ENCODE measurements around the gene CNOT4.
A peak's percentile ranks its signal among the peaks of the same experiment; 100 is the strongest.

Gene CNOT4

GRCh38 chr7:135342887-135343286 is 167.0 kb downstream of the CNOT4 start:
- Histone ChIP-seq H3K4me3 (ENCODE audit: insufficient read depth, low read depth, low read length, poor library complexity, severe bottlenecking) (no peak overlapping the region), H3K4me1 (ENCODE audit: control insufficient read depth, insufficient read depth, low read length, poor library complexity, severe bottlenecking) (no peaks in the 10 kb centered on the region), H3K9me3 (ENCODE audit: control insufficient read depth, low read length) (no peaks in the 10 kb centered on the region), H3K27me3 (replicated peaks; ENCODE audit: control insufficient read depth, insufficient read depth, low read length, poor library complexity, severe bottlenecking) (no peaks in the 10 kb centered on the region), H3K27ac (ENCODE audit: insufficient read depth, low read length, poor library complexity, severe bottlenecking) (no peak overlapping the region), H3K36me3 (ENCODE audit: control insufficient read depth, insufficient read depth, low read length) (no peaks in the 10 kb centered on the region)
- no peak for DNase-seq

GRCh38 chr7:135341049-135341448 is 168.9 kb downstream of the CNOT4 start:
- Histone ChIP-seq H3K27ac (ENCODE audit: insufficient read depth, low read length, poor library complexity, severe bottlenecking) (no peak overlapping the region), H3K9me3 (ENCODE audit: control insufficient read depth, low read length) (no peaks in the 10 kb centered on the region), H3K36me3 (ENCODE audit: control insufficient read depth, insufficient read depth, low read length) (no peaks in the 10 kb centered on the region), H3K4me3 (ENCODE audit: insufficient read depth, low read depth, low read length, poor library complexity, severe bottlenecking) (no peak overlapping the region), H3K27me3 (replicated peaks; ENCODE audit: control insufficient read depth, insufficient read depth, low read length, poor library complexity, severe bottlenecking) (no peaks in the 10 kb centered on the region), H3K4me1 (ENCODE audit: control insufficient read depth, insufficient read depth, low read length, poor library complexity, severe bottlenecking) (no peaks in the 10 kb centered on the region)
- no peak for DNase-seq

GRCh38 chr7:135337977-135338550 is 171.8 kb downstream of the CNOT4 start:
- DNase-seq: no peak
- no peaks in the 10 kb centered on the region for H3K27me3 ChIP-seq (replicated peaks; ENCODE audit: control insufficient read depth, insufficient read depth, low read length, poor library complexity, severe bottlenecking)
- no peak overlapping the region for H3K27ac ChIP-seq (ENCODE audit: insufficient read depth, low read length, poor library complexity, severe bottlenecking)
- H3K36me3 ChIP-seq (ENCODE audit: control insufficient read depth, insufficient read depth, low read length): no peaks in the 10 kb centered on the region
- H3K9me3 ChIP-seq (ENCODE audit: control insufficient read depth, low read length): no peaks in the 10 kb centered on the region
- no peak overlapping the region for H3K4me3 ChIP-seq (ENCODE audit: insufficient read depth, low read depth, low read length, poor library complexity, severe bottlenecking)
- no peaks in the 10 kb centered on the region for H3K4me1 ChIP-seq (ENCODE audit: control insufficient read depth, insufficient read depth, low read length, poor library complexity, severe bottlenecking)

- H3K4me1 ChIP-seq (ENCODE audit: control insufficient read depth, insufficient read depth, low read length, poor library complexity, severe bottlenecking): no peaks in the 10 kb centered on the region
- no peaks in the 10 kb centered on the region for H3K9me3 ChIP-seq (ENCODE audit: control insufficient read depth, low read length)
- H3K36me3 ChIP-seq (ENCODE audit: control insufficient read depth, insufficient read depth, low read length): no peaks in the 10 kb centered on the region
- no peak overlapping the region for H3K4me3 ChIP-seq (ENCODE audit: insufficient read depth, low read depth, low read length, poor library complexity, severe bottlenecking)
- no peak for DNase-seq
- H3K27me3 ChIP-seq (replicated peaks; ENCODE audit: control insufficient read depth, insufficient read depth, low read length, poor library complexity, severe bottlenecking): no peaks in the 10 kb centered on the region
- no peak overlapping the region for H3K27ac ChIP-seq (ENCODE audit: insufficient read depth, low read length, poor library complexity, severe bottlenecking)
Measured at GRCh38 chr7:135337506-135337905, 172.4 kb downstream of the CNOT4 start.

- Histone ChIP-seq H3K4me3 (ENCODE audit: insufficient read depth, low read depth, low read length, poor library complexity, severe bottlenecking) (no peak overlapping the region), H3K4me1 (ENCODE audit: control insufficient read depth, insufficient read depth, low read length, poor library complexity, severe bottlenecking) (no peaks in the 10 kb centered on the region), H3K27ac (ENCODE audit: insufficient read depth, low read length, poor library complexity, severe bottlenecking) (no peak overlapping the region), H3K36me3 (ENCODE audit: control insufficient read depth, insufficient read depth, low read length) (no peaks in the 10 kb centered on the region), H3K9me3 (ENCODE audit: control insufficient read depth, low read length) (no peaks in the 10 kb centered on the region), H3K27me3 (replicated peaks; ENCODE audit: control insufficient read depth, insufficient read depth, low read length, poor library complexity, severe bottlenecking) (no peaks in the 10 kb centered on the region)
- DNase-seq: peak in 1 of 3 donors; percentile 12
Measured at GRCh38 chr7:135335628-135336139, 174.2 kb downstream of the CNOT4 start.

GRCh38 chr7:135334830-135335543 is 174.9 kb downstream of the CNOT4 start:
- H3K27ac ChIP-seq (ENCODE audit: insufficient read depth, low read length, poor library complexity, severe bottlenecking): no peak overlapping the region
- no peaks in the 10 kb centered on the region for H3K9me3 ChIP-seq (ENCODE audit: control insufficient read depth, low read length)
- H3K27me3 ChIP-seq (replicated peaks; ENCODE audit: control insufficient read depth, insufficient read depth, low read length, poor library complexity, severe bottlenecking): no peaks in the 10 kb centered on the region
- no peaks in the 10 kb centered on the region for H3K36me3 ChIP-seq (ENCODE audit: control insufficient read depth, insufficient read depth, low read length)
- DNase-seq: no peak
- no peak overlapping the region for H3K4me3 ChIP-seq (ENCODE audit: insufficient read depth, low read depth, low read length, poor library complexity, severe bottlenecking)
- no peaks in the 10 kb centered on the region for H3K4me1 ChIP-seq (ENCODE audit: control insufficient read depth, insufficient read depth, low read length, poor library complexity, severe bottlenecking)

GRCh38 chr7:135333946-135334345 is 176.0 kb downstream of the CNOT4 start:
- Histone ChIP-seq H3K4me3 (ENCODE audit: insufficient read depth, low read depth, low read length, poor library complexity, severe bottlenecking) (no peak overlapping the region), H3K36me3 (ENCODE audit: control insufficient read depth, insufficient read depth, low read length) (no peaks in the 10 kb centered on the region), H3K27ac (ENCODE audit: insufficient read depth, low read length, poor library complexity, severe bottlenecking) (no peak overlapping the region), H3K9me3 (ENCODE audit: control insufficient read depth, low read length) (no peaks in the 10 kb centered on the region), H3K27me3 (replicated peaks; ENCODE audit: control insufficient read depth, insufficient read depth, low read length, poor library complexity, severe bottlenecking) (no peaks in the 10 kb centered on the region), H3K4me1 (ENCODE audit: control insufficient read depth, insufficient read depth, low read length, poor library complexity, severe bottlenecking) (no peaks in the 10 kb centered on the region)
- no peak for DNase-seq

- Histone ChIP-seq H3K4me3 (ENCODE audit: insufficient read depth, low read depth, low read length, poor library complexity, severe bottlenecking) (no peak overlapping the region), H3K9me3 (ENCODE audit: control insufficient read depth, low read length) (no peaks in the 10 kb centered on the region), H3K27ac (ENCODE audit: insufficient read depth, low read length, poor library complexity, severe bottlenecking) (no peak overlapping the region), H3K36me3 (ENCODE audit: control insufficient read depth, insufficient read depth, low read length) (no peaks in the 10 kb centered on the region), H3K4me1 (ENCODE audit: control insufficient read depth, insufficient read depth, low read length, poor library complexity, severe bottlenecking) (no peaks in the 10 kb centered on the region), H3K27me3 (replicated peaks; ENCODE audit: control insufficient read depth, insufficient read depth, low read length, poor library complexity, severe bottlenecking) (no peaks in the 10 kb centered on the region)
- DNase-seq: no peak
Measured at GRCh38 chr7:135333200-135333599, 176.7 kb downstream of the CNOT4 start.

- no peaks in the 10 kb centered on the region for H3K9me3 ChIP-seq (ENCODE audit: control insufficient read depth, low read length)
- H3K4me1 ChIP-seq (ENCODE audit: control insufficient read depth, insufficient read depth, low read length, poor library complexity, severe bottlenecking): no peaks in the 10 kb centered on the region
- DNase-seq: no peak
- no peak overlapping the region for H3K27ac ChIP-seq (ENCODE audit: insufficient read depth, low read length, poor library complexity, severe bottlenecking)
- H3K27me3 ChIP-seq (replicated peaks; ENCODE audit: control insufficient read depth, insufficient read depth, low read length, poor library complexity, severe bottlenecking): no peaks in the 10 kb centered on the region
- no peak overlapping the region for H3K4me3 ChIP-seq (ENCODE audit: insufficient read depth, low read depth, low read length, poor library complexity, severe bottlenecking)
- H3K36me3 ChIP-seq (ENCODE audit: control insufficient read depth, insufficient read depth, low read length): no peaks in the 10 kb centered on the region
Measured at GRCh38 chr7:135330088-135330487, 179.8 kb downstream of the CNOT4 start.

- no peak for DNase-seq
- Histone ChIP-seq H3K4me1 (ENCODE audit: control insufficient read depth, insufficient read depth, low read length, poor library complexity, severe bottlenecking) (no peaks in the 10 kb centered on the region), H3K27ac (ENCODE audit: insufficient read depth, low read length, poor library complexity, severe bottlenecking) (no peak overlapping the region), H3K27me3 (replicated peaks; ENCODE audit: control insufficient read depth, insufficient read depth, low read length, poor library complexity, severe bottlenecking) (no peaks in the 10 kb centered on the region), H3K9me3 (ENCODE audit: control insufficient read depth, low read length) (no peaks in the 10 kb centered on the region), H3K4me3 (ENCODE audit: insufficient read depth, low read depth, low read length, poor library complexity, severe bottlenecking) (no peak overlapping the region), H3K36me3 (ENCODE audit: control insufficient read depth, insufficient read depth, low read length) (no peaks in the 10 kb centered on the region)
Measured at GRCh38 chr7:135328526-135328925, 181.4 kb downstream of the CNOT4 start.
